Coronary artery (tissue), 2 donors: ENCODE data around the gene SPATA31E1.

Source experiments
- DNase-seq: peaks from one replicate; pipeline ENCODE4 v3.0.0-alpha.2; 2017; ENCODE audit warnings: low spot score
- H3K27ac ChIP-seq, 2 donors: fragments of 200-600 bp; sonication (generic); one replicate each; pipeline ENCODE4 v1.5.1; 2016 to 2019
- H3K4me3 ChIP-seq: fragments of 200-600 bp; sonication (generic); 2 replicates; pipeline ENCODE4 v1.5.1; 2016; ENCODE audit warnings: mild to moderate bottlenecking, moderate library complexity
- CTCF ChIP-seq: fragments of 200-600 bp; sonication (generic); IDR thresholded peaks from one replicate; pipeline ENCODE4 v1.5.1; 2019; ENCODE audit warnings: antibody characterized with exemption

The SPATA31E1 gene

GRCh38 chr9:87863882-87864465, 18.7 kb upstream of the SPATA31E1 start:
- no peak overlapping the region for H3K27ac ChIP-seq
- DNase-seq, result no peak
- no peak overlapping the region for H3K4me3 ChIP-seq
- no peak for TF ChIP-seq CTCF

GRCh38 chr9:87864915-87865314, 17.8 kb upstream of the SPATA31E1 start:
- TF ChIP-seq CTCF, result no peak
- no peak overlapping the region for H3K4me3 ChIP-seq
- DNase-seq, result no peak
- H3K27ac ChIP-seq, result no peak overlapping the region

GRCh38 chr9:87865626-87866025, 17.1 kb upstream of the SPATA31E1 start:
- Histone ChIP-seq H3K27ac (no peak overlapping the region), H3K4me3 (no peak overlapping the region)
- DNase-seq, result no peak
- no peak for TF ChIP-seq CTCF

GRCh38 chr9:87867391-87867790, 15.3 kb upstream of the SPATA31E1 start:
- H3K27ac ChIP-seq, result no peak overlapping the region
- no peak for DNase-seq
- H3K4me3 ChIP-seq, result no peak overlapping the region
- TF ChIP-seq CTCF, result no peak

- no peak overlapping the region for H3K27ac ChIP-seq
- TF ChIP-seq CTCF, result no peak
- no peak overlapping the region for H3K4me3 ChIP-seq
- DNase-seq, result no peak
These were observed 14.5 kb upstream of the SPATA31E1 start for GRCh38 chr9:87868175-87868574.

- H3K27ac ChIP-seq, result no peak overlapping the region
- no peak for TF ChIP-seq CTCF
- no peak for DNase-seq
- H3K4me3 ChIP-seq, result no peak overlapping the region
These were observed 14.0 kb upstream of the SPATA31E1 start for GRCh38 chr9:87868635-87869034.

- DNase-seq, result no peak
- no peak overlapping the region for H3K27ac ChIP-seq
- H3K4me3 ChIP-seq, result no peak overlapping the region
- no peak for TF ChIP-seq CTCF
These were observed 13.6 kb upstream of the SPATA31E1 start for GRCh38 chr9:87869082-87869481.
